HG02870 (cell line): Measurements from ENCODE around the gene CRELD1.

Experiments
- ATAC-seq: cut with Tn5 transposase; IDR thresholded peaks from one replicate; pipeline ENCODE4 v1.9.1; 2021; ENCODE audit warnings: mild to moderate bottlenecking, moderate library complexity; ENCODE audit not compliant: unreplicated experiment

CRELD1 gene

GRCh38 chr3:9903238-9903624, 30.4 kb upstream of the CRELD1 start:
- ATAC-seq = no peak

- ATAC-seq = no peak
These were observed 29.7 kb upstream of the CRELD1 start for GRCh38 chr3:9903904-9904303.

- no peak for ATAC-seq
These were observed 27.2 kb upstream of the CRELD1 start for GRCh38 chr3:9906480-9906879.

- no peak for ATAC-seq
These were observed 25.3 kb upstream of the CRELD1 start for GRCh38 chr3:9908286-9908685.

- no peak for ATAC-seq
These were observed 24.2 kb upstream of the CRELD1 start for GRCh38 chr3:9909221-9910013.

- no peak for ATAC-seq
These were observed 21.8 kb upstream of the CRELD1 start for GRCh38 chr3:9911863-9912262.

- ATAC-seq = no peak
These were observed 21.2 kb upstream of the CRELD1 start for GRCh38 chr3:9912294-9912935.

GRCh38 chr3:9913601-9914000, 20.0 kb upstream of the CRELD1 start:
- ATAC-seq = no peak

GRCh38 chr3:9914011-9914410, 19.6 kb upstream of the CRELD1 start:
- no peak for ATAC-seq

- ATAC-seq = no peak
These were observed 18.9 kb upstream of the CRELD1 start for GRCh38 chr3:9914559-9915253.

- ATAC-seq = no peak
These were observed 18.1 kb upstream of the CRELD1 start for GRCh38 chr3:9915254-9916141.

- ATAC-seq = no peak
These were observed 17.3 kb upstream of the CRELD1 start for GRCh38 chr3:9916346-9916733.

GRCh38 chr3:9916734-9917680, 16.6 kb upstream of the CRELD1 start, which contains the start of gene IL17RC:
TSS of gene IL17RC (plus strand) at chr3:9917098. CDS start at chr3:9917316, 218 bp downstream.
- no peak for ATAC-seq

GRCh38 chr3:9917820-9918219, 15.8 kb upstream of the CRELD1 start:
- ATAC-seq = no peak

GRCh38 chr3:9918261-9919038, 15.2 kb upstream of the CRELD1 start:
- ATAC-seq = no peak

GRCh38 chr3:9928158-9928557, 5.5 kb upstream of the CRELD1 start:
- no peak for ATAC-seq

GRCh38 chr3:9930804-9931418, 2.7 kb upstream of the CRELD1 start:
- ATAC-seq = no peak

- ATAC-seq = no peak
These were observed 1.1 kb upstream of the CRELD1 start for GRCh38 chr3:9932535-9932842.
